K562 (cell line): ENCODE results near the gene DPEP1. TPM values are rescaled to one million over a fixed set of nuclear protein-coding genes. Genes with fewer than 3 reads are reported as not detected.

Source experiments
- C11orf30 ChIP-seq: fragments of 450-650 bp; IDR thresholded peaks from 2 replicates; pipeline ENCODE4 v1.6.1; 2016; ENCODE audit warnings: low read depth, mild to moderate bottlenecking
- CAMTA2 ChIP-seq: fragments of 250-450 bp; sonication (Bioruptor Pico); conservative IDR thresholded peaks from 2 replicates; pipeline ENCODE4 v1.5.1; 2022
- CREB1 ChIP-seq, 2 experiments: sonication (generic) in 1 of 2; formaldehyde crosslinking in 1 of 2; IDR thresholded peaks; 2 replicates each; pipeline versions ENCODE4 v1.6.1 to v1.8.0; 2012 to 2022; ENCODE audit warnings: inconsistent platforms in 1 of 2, mild to moderate bottlenecking in 1 of 2, missing genetic modification reagents in 1 of 2, moderate library complexity in 1 of 2
- ELF4 ChIP-seq: fragments of 450-650 bp; formaldehyde crosslinking; IDR thresholded peaks from 2 replicates; pipeline ENCODE4 v1.4.0; 2022; ENCODE audit warnings: missing genetic modification characterization
- GTF2B ChIP-seq: IDR thresholded peaks from 2 replicates; pipeline ENCODE4 v1.6.1; 2011; ENCODE audit not compliant: insufficient read length; ENCODE audit errors: extremely low read depth
- GTF2F1 ChIP-seq: IDR thresholded peaks from 2 replicates; pipeline ENCODE4 v1.6.1; 2011; ENCODE audit warnings: low read depth, low read length, improper control_type of control experiment
- KLF10 ChIP-seq: fragments of 250-450 bp; sonication (Bioruptor Pico); IDR thresholded peaks from 2 replicates; pipeline ENCODE4 v1.6.1; 2021; ENCODE audit warnings: matching md5 sums
- RBM34 ChIP-seq: fragments of 200-400 bp; formaldehyde crosslinking; IDR thresholded peaks from 2 replicates; pipeline ENCODE4 v1.6.1; 2018; ENCODE audit warnings: low read length, borderline replicate concordance; ENCODE audit not compliant: insufficient read depth
- RREB1 ChIP-seq: fragments of 250-450 bp; sonication (Bioruptor Pico); IDR thresholded peaks from 2 replicates; pipeline ENCODE4 v1.4.0; 2020
- SMARCC2 ChIP-seq: fragments of 450-650 bp; IDR thresholded peaks from 2 replicates; pipeline ENCODE4 v1.6.1; 2017; ENCODE audit warnings: antibody characterized with exemption, moderate library complexity, mild to moderate bottlenecking, low read depth
- TCFL5 ChIP-seq: fragments of 250-450 bp; sonication (Bioruptor Pico); conservative IDR thresholded peaks from 2 replicates; pipeline ENCODE4 v1.6.1; 2021; ENCODE audit warnings: mild to moderate bottlenecking, moderate library complexity, matching md5 sums
- ZBTB12 ChIP-seq: fragments of 250-450 bp; sonication (Bioruptor Pico); IDR thresholded peaks from 2 replicates; pipeline ENCODE4 v1.4.0; 2020
- ZBTB17 ChIP-seq: fragments of 450-650 bp; formaldehyde crosslinking; IDR thresholded peaks from 2 replicates; pipeline ENCODE4 v1.4.0; 2020; ENCODE audit warnings: mild to moderate bottlenecking
- ZMIZ1 ChIP-seq, 2 experiments: fragments of 150-350 bp in 1 of 2; IDR thresholded peaks; 2 replicates each; pipeline ENCODE4 v1.6.1; 2012 to 2016; ENCODE audit warnings: low read depth in 2 of 2, low read length in 2 of 2, mild to moderate bottlenecking in 1 of 2, moderate library complexity in 1 of 2
- ZNF212 ChIP-seq: fragments of 450-650 bp; formaldehyde crosslinking; IDR thresholded peaks from 2 replicates; pipeline ENCODE4 v1.4.0; 2020; ENCODE audit warnings: mild to moderate bottlenecking
- ZNF583 ChIP-seq: fragments of 250-450 bp; sonication (Bioruptor Pico); IDR thresholded peaks from 2 replicates; pipeline ENCODE4 v1.4.0; 2020
- polyA plus RNA-seq, 8 experiments: library from polyadenylated mRNA; depleted of rRNA in 4 of 8; stranded (reverse) in 5 of 8; unstranded in 3 of 8; fragments of >200 nt; fragmentation: Nextera tagmentation in 2 of 8; fragmentation: Illumina TruSeq in 1 of 8; extraction: Ambion mirVana in 2 of 8; extraction: Trizol in 1 of 8; gene quantifications; 2 replicates each; pipeline versions ENCODE4 v1.2.1 to v1.2.3, GENCODE V29; 2011 to 2014; ENCODE audit warnings: inconsistent platforms in 1 of 8, missing spikeins in 1 of 8
- total RNA-seq, 7 experiments: library from RNA; depleted of rRNA in 6 of 7; stranded (reverse); fragments of >200 nt in 6 of 7; fragmentation: Illumina TruSeq in 2 of 7; extraction: Trizol in 2 of 7; gene quantifications; 2 replicates each; pipeline versions ENCODE4 v1.2.1 to v1.2.3, GENCODE V29; 2011 to 2021; ENCODE audit warnings: low replicate concordance in 1 of 7

The DPEP1 gene
- total and polyA plus RNA-seq, 9 of the 15 experiments (the other 6 are each of a cell fraction or from before 2014, with no cell fraction given): 0.14 to 0.31 (median 0.20) TPM; not detected in 6

GRCh38 chr16:89575247-89576152 lies 37.9 kb upstream of the DPEP1 start, which contains the start of gene CPNE7 (continued):
- TF ChIP-seq RREB1 (CRISPR knock-in tag): no peak
- TF ChIP-seq GTF2B: no peak
- TF ChIP-seq CAMTA2 (CRISPR knock-in tag): no peak
- no peak for TF ChIP-seq ELF4 (CRISPR knock-in tag)
- TF ChIP-seq GTF2F1: no peak
- no peak for TF ChIP-seq ZNF583 (CRISPR knock-in tag)
- TF ChIP-seq CREB1 (IDR thresholded peaks at IDR 0.05): no peak
- no peak for TF ChIP-seq CREB1 (CRISPR knock-in tag; IDR thresholded peaks at IDR 0.05)
- no peak for TF ChIP-seq C11orf30
- no peak for TF ChIP-seq ZBTB12 (CRISPR knock-in tag)
- TF ChIP-seq ZNF212 (CRISPR knock-in tag): no peak
- TF ChIP-seq ZMIZ1 (IDR thresholded peaks at IDR 0.05; ENCODE audit: low read depth in 2 of 2, low read length in 2 of 2): no peak
- TF ChIP-seq RBM34: no peak
- TF ChIP-seq ZBTB17 (CRISPR knock-in tag): no peak
- no peak for TF ChIP-seq TCFL5 (CRISPR knock-in tag)
- no peak for TF ChIP-seq KLF10
- TF ChIP-seq SMARCC2: no peak
